ENCODE data around the gene PKNOX2.

Gene PKNOX2

DNA sequence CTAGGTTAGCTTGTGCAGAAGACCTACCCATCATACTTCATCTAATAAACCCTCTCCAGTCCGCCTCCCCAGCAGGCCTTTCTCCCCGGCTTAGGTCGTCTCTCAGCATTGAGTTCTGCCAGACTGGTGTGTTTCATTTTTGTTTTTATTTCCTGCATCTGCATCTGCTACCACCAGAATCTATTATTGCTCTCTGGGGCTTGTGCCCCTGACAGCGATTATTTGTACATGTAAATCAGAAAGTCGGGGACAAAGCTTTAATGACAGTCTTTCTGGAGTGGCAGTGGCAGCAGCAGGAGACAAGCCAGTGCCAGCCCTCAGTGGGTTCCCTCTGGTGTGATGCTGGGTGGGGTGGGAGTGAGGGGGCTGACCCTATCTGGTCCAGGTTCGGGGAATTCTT lies 127.5 kb downstream of the PKNOX2 start:
- no peak for DNase-seq

- DNase-seq, result no peak
Measured at GRCh38 chr11:125293596-125293995, 129.0 kb downstream of the PKNOX2 start.

- DNase-seq, result no peak
Measured at GRCh38 chr11:125295931-125296330, 131.4 kb downstream of the PKNOX2 start.

DNA sequence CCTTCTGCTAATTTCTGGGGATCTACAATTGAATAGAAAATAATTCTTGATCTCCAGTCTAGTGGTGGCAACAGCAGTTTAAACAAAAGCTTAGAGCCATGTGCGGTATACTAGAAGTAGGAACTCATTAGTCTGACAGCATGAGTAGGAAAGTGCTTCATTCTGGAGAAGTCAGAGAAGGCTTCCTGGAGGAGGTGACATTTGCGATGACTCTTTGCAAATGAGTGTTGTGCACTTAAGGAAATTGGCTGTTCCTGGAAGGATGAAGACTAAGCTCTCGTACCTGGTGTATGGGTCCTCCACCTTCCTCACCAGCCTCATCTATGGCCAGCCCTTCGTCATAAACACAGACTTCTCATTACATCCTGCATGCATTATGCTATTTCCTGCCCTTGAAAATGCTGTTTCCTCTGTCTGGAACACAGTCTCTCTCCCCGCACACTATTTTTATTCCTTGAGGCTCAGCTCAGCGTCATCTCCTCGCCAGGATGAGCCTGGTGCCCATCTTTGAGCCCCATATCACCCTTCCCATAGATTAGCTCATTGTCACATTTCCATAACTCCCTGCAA lies 132.9 kb downstream of the PKNOX2 start:
- DNase-seq, result no peak

DNA sequence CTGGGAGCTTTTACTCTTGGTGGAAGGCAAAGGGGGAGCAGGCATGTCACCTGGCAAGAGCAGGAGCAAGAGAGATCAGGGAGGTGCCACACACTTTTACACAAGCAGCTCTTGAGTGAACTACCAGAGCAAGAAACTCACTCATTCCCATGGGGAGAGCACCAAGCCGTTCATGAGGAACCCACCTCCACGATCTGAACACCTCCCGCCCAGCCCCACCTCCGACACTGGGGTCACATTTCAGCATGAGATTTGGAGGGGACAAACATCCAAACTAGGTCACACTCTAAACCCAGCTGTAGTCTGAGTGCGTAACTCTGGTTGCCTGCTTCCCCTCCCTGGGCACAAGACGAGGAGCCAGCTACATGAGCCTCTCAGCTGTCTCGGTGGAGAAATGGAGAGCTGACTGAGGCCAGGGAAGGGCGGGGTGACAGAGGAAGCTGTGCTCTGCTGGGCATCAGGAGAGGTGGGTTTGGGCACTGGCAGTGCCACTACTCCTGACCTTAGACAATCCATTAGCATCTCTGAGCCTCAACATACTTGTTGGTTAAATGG lies 134.6 kb downstream of the PKNOX2 start:
- DNase-seq, result no peak

GRCh38 chr11:125299821-125300220 lies 135.3 kb downstream of the PKNOX2 start:
- no peak for DNase-seq

DNA sequence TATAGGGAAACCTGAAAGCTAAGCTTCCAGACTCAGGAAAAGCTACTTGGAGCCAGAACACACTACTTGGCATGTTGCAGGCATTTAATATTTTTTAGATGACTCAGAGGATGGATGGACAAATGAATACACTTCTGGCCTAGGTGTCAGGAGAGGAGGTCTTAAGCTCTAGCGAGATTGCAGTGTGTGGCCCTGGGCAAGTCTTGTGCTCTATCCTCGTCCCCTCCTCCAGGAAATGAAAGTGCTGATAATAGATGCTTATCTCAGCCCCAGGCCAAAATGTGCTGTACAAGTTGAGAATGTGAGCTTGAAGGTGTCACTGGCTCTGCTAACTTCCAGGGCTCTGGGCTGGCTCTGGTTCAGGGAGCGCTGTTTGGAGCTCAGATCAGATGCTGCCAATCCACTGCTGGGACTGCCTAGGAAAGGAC lies 136.3 kb downstream of the PKNOX2 start:
- no peak for DNase-seq

DNA sequence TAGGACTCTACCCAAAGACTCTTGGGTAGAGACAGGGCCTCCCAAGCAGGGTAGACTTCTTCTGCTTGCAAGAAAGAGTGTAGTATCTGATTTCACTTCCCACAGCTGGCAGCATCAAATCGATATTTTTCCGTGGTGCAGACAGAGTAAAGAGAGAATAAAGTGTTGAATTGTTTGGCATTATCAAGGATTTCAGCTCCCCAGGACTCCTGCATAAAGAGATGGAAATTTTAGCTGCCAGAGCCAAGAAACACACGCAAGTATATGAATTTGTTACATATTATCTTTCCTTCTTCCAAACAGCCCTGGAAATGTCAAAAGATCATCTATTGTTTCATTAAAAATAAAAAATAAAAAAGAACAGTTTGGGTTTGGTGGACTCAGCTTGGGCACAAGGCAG lies 136.8 kb downstream of the PKNOX2 start:
- DNase-seq, result no peak

- DNase-seq, result no peak
Measured at GRCh38 chr11:125303186-125303585, 138.6 kb downstream of the PKNOX2 start.

DNA sequence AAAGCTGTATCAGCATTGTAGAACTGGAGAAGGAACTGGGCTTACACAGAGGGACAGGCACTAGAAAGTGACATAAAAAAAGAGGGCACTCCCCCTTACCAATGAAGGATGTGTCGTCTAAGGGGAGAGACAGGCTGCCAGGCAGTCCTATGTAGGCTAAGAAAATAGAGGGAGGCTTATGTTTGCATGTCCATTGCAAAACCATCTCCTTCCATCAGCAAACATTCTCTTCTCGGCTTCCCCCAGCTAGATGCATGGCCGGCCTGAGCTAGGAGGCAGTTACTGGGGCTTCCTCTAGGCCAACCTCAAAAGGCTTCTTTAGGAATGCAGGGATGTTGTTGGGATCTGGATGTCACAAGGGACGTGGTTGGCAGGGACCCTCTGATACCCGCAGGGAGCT lies 139.1 kb downstream of the PKNOX2 start:
- DNase-seq, result no peak

DNA sequence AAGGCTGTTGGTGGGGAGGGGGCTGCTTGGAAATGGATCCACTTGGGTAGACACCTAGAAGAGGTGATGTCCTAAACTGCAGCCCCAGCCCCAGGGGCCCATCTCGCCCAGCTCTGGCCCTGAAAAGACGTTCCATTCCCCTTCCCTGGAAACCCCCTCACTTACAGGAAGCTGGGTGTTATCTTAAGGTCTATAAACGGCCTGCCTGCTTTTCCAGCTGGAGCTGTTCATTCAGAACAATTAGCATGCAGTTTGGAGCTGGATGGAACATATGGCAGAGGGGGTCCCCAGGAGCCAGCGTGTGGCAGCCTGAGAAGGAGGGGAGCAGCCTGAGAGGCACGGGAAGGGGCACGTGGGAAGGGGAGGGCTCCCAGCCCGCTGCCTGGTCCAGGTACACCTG lies 139.6 kb downstream of the PKNOX2 start:
- DNase-seq, result no peak

GRCh38 chr11:125304876-125305275 lies 140.3 kb downstream of the PKNOX2 start:
- DNase-seq, result no peak

GRCh38 chr11:125305345-125305744 lies 140.8 kb downstream of the PKNOX2 start:
- no peak for DNase-seq

DNA sequence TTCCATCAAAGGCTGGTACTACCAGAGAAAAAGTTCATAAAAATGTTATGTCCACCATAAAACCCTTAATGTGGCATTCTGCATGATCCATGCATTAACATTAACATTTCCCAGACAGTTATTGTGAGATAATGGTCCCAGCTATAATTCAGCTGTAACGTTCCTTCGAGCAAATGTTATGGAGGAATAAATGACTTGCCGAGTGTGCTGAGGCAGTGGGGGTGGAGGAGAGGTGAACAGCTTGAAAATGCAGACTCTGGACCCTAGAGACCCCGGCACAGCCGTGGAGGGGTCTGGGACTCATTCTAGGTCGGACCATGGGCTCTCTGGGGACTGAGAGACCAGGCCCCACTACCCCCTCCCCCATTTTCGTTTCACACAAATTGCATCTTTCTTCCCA lies 141.9 kb downstream of the PKNOX2 start:
- DNase-seq, result no peak

DNA sequence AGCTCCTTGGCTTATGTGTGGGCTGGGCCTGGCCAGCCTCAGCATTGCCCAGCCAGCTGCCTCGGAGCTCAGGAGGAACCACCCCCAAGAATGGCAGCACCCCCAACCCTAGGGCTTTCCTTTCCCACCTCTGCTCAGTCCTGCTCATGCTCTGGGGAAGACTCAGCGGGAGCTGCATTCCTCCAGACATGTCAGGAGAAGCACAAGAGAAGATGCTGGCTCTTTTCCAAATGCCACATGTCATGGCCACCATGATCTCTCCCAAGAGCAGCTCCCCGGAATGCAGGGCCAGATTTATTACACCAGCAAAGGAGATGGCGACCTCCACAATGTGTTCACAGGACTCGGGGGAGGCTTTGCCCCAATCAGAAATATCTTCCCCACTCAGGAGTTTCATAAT lies 143.7 kb downstream of the PKNOX2 start:
- DNase-seq, result no peak

- no peak for DNase-seq
Measured at GRCh38 chr11:125312391-125312790, 147.8 kb downstream of the PKNOX2 start.

- no peak for DNase-seq
Measured at GRCh38 chr11:125312812-125313211, 148.3 kb downstream of the PKNOX2 start.

GRCh38 chr11:125313271-125314219 lies 149.0 kb downstream of the PKNOX2 start:
- no peak for DNase-seq

DNA sequence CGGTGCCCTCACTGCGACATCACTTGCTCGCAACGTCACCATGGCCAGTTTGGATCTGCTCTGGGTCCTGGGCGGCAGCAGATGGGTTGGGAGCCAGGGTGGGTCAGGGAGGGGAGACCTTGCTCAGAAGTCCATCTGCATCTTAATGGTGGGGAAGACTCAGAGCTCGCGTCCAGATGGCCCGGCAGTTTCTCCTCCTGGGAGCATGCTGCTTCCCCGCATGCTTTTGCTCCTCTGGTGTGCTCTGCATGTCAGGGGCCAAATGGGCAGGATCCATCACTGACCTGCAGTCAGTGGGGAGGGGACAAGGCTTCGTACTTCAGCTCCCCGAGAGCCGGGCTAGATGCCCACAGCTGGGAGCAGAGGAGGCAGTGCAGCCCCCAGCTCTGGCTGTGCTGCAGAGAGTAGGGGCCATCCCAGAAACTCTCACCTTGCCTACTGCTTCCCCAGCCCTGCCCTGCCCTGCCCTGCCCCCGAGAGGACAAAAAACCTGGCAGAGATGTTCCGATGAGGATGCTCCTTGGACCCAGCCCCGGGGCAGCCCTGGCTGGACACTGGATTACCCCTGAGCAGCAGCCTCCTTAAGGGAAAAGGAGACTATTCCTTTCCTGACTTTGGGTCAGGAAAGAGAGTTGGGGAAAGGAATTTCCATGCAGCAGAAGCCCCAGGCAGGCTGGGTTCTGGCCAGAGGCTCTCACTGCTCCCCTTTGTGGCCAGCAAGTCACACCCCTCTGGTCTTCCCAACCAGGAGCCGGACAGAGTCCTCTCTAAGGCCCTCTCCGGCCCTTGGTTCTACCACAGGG lies 149.9 kb downstream of the PKNOX2 start:
- no peak for DNase-seq

DNA sequence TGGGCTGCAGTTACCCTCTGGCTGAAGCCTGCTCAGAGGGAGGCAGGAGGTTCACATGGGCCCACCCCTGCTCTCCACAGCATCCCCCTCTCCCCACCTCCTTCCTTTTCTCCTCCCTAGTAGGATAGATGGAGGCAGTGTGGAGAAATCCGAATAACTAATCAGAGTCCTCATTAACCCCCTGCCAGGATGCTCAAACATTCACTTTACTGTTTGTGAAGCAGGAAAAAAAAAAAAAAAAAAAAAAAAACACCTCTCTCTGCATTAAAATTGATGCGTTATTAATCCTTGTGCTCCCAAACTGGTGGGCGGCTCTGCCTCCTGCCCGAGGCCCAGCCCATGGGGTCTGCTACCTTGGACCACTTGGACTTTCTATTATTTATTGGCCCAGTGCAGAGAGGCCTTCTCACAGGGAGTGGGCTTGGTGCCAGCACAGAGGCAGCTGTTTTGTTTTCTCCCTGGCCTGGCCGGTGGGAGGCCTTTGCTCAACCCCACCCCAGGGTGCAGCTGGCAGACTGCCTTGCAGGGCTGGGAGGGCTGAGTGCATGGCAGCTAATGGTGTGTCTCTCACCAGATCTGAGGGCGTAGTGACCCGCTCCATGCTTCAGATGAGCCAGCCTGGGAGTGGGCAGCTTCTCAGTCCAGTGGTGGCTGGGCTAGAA lies 150.7 kb downstream of the PKNOX2 start:
- no peak for DNase-seq

DNA sequence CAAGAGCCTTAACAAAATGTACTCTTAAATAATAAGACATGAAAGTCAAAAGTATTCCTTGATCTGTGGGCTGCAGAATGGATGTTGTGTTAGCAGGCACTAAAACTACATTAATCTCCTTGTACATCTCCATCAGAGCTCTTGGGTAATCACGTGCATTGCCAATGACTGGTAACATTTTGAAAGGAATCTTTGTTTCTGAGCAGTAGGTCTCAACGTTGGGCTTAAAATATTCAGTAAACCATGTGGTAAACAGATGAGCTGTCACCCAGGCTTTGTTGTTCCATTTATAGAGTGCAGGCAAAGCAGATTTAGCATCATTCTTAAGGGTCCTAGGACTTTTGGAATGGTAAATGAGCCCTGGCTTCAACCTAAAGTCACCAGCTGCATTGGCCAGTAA lies 152.9 kb downstream of the PKNOX2 start:
- DNase-seq, result no peak

DNA sequence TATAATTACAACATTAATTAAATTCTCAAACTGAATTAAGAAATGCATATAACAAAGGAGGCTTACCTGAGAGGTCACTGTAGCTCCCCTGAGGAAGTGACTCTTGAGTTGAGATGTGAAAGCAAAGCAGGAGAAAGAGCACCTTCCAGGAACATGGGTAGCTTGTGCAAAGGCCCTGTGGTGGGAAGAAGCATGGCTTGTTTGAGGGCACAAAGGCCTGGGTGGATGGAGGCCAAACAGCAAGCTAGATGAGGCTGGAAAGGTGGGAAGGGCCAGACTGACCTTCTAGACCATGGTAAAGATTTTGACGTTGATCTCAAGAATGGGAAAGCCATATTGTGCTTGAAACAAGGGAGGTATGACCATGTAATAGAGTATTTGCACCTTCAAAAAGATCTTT lies 155.1 kb downstream of the PKNOX2 start:
- no peak for DNase-seq
